IPS-18a (cell line): ENCODE data around the gene NPB.
"Not testable (repeated sequence)": the region's sequence is repeated elsewhere in the genome, so short reads cannot be mapped to it uniquely, and the experiment has no call there.

Experiments used
- H3K27ac ChIP-seq: one replicate; pipeline ENCODE4 v1.5.1; 2013; ENCODE audit warnings: low read length
- H3K27me3 ChIP-seq: one replicate; pipeline ENCODE4 v1.6.1; 2013; ENCODE audit warnings: mild to moderate bottlenecking, low read length; ENCODE audit not compliant: control insufficient read depth, insufficient read depth
- H3K36me3 ChIP-seq: one replicate; pipeline ENCODE4 v1.6.1; 2013; ENCODE audit warnings: low read depth, low read length; ENCODE audit not compliant: control insufficient read depth
- H3K4me1 ChIP-seq: one replicate; pipeline ENCODE4 v1.6.1; 2013; ENCODE audit warnings: low read depth, low read length; ENCODE audit not compliant: control insufficient read depth
- H3K4me3 ChIP-seq: one replicate; pipeline ENCODE4 v1.5.1; 2013; ENCODE audit warnings: low read length
- H3K9ac ChIP-seq: one replicate; pipeline ENCODE4 v1.6.1; 2013; ENCODE audit warnings: mild to moderate bottlenecking, low read length, moderate library complexity
- H3K9me3 ChIP-seq: one replicate; pipeline ENCODE4 v1.6.1; 2013; ENCODE audit warnings: low read depth, low read length; ENCODE audit not compliant: control insufficient read depth

The NPB gene

GRCh38 chr17:81911969-81912368, 9.9 kb downstream of the NPB start:
- Histone ChIP-seq H3K9ac (no peak overlapping the region), H3K4me1 (peaks cover 11% of the 10 kb centered on the region), H3K27me3 (peaks cover 12% of the 10 kb centered on the region), H3K27ac (no peak overlapping the region), H3K9me3 (no peaks in the 10 kb centered on the region), H3K4me3 (peak overlapping the region; percentile 49), H3K36me3 (peaks cover 21% of the 10 kb centered on the region)

DNA sequence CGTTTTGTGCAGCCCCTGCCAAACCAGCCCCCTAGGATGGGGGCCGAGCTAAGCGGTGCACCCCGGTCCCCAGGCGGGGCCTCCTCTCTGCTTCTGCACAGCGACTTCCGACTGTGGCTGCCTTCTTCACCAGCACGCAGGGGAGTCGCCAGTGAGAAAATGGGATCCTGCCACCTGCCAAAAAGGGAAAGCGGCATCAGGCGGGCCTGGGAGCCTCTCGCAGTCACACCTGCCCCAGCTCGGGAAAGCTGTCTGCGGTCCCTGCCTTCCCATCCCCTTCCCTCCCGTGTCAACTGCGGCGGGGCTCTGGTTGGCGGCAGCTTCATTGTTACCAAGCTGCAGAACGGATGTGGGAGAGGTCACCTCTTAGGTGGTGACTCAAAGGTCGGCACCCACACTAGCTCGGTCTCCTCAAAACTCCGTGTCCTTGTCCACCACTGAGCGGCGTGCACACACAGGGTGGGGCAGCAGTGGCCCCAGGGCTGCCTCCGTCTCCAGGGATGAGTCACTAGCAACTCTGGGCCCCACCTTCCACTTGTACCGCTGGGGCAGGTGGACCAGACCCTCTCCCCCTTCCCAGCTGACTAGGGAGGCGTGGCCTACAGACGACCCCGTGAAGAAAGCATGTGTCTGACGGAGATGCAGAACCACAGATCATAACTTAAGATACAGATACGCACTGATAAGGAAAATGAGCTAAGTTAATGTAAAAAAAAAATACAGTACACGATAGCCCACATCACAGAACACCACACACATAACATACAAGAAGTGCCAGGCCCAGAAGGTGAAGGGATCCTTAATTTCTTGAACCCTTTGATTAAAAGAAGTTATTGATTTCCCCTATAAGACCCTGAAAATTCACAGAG, 10.6 kb downstream of the NPB start:
- Histone ChIP-seq H3K4me3 (no peak overlapping the region), H3K9me3 (no peaks in the 10 kb centered on the region), H3K9ac (no peak overlapping the region), H3K4me1 (peaks cover 14% of the 10 kb centered on the region), H3K27me3 (peaks cover 12% of the 10 kb centered on the region), H3K27ac (no peak overlapping the region), H3K36me3 (peaks cover 21% of the 10 kb centered on the region)

GRCh38 chr17:81913394-81914102, 11.5 kb downstream of the NPB start:
- Histone ChIP-seq H3K27ac (no peak overlapping the region), H3K9ac (no peak overlapping the region), H3K27me3 (peaks cover 12% of the 10 kb centered on the region), H3K9me3 (no peaks in the 10 kb centered on the region), H3K4me1 (peaks cover 14% of the 10 kb centered on the region), H3K36me3 (peaks cover 21% of the 10 kb centered on the region), H3K4me3 (no peak overlapping the region)

DNA sequence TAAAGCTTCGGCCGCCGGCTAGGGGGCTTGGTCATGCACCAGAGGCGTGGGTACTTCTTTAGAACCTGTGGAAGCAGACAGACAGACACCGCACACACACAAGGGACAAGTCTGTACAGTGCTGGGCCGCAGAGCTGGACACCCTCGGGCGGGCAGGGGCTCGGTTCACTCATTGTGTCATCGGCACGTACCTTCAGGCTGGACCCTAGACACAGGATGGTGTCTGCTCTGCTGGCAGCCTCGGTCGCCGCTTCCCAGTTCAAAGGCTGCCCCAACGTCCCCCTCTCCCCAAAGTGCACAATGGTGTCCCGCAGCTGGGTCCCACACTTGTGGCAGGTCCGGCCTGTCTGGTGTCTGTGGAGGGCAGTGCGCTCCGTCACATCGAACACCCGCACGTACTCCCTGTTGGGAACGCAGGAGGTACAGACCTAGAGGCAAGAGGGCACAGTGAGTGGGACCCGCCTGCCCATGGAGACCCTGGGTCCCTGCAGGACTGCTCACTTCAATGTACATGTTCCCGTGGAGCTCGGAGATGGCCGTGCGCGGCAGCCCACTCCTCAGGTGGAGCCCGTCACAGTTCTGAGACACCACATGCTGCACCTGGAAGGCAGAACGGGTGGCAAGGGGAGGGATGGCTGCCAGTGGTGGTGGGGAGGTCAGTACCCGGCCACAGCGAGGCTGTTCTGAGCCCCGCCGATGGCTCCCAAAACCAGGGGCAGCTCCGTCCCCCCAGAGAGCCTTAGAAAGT, 12.2 kb downstream of the NPB start:
- H3K27ac ChIP-seq, result no peak overlapping the region
- H3K4me1 ChIP-seq, result peaks cover 14% of the 10 kb centered on the region
- no peaks in the 10 kb centered on the region for H3K9me3 ChIP-seq
- no peak overlapping the region for H3K9ac ChIP-seq
- H3K4me3 ChIP-seq, result no peak overlapping the region
- peaks cover 12% of the 10 kb centered on the region for H3K27me3 ChIP-seq
- H3K36me3 ChIP-seq, result peaks cover 21% of the 10 kb centered on the region

DNA sequence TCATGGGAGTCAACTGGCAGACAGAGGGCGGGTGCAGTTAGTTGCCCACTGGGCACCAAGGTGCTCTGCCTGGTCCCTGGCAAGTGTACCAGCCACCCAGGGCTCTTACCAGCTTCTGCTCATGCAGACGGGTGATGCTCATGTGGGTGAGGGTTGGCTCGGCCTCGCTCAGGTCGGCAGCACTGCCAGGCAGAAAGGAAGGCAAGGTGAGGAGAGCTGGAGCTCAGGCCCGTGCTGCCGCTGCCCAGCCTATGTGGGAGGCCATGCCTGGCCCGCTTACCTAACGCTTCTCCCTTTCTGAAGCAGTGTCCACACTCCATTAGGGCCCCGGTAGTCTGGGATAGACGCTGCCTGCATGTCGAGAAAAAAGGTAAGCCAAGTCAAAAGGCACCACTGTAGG, 13.3 kb downstream of the NPB start:
- H3K9ac ChIP-seq, result no peak overlapping the region
- H3K27me3 ChIP-seq, result peaks cover 4% of the 10 kb centered on the region
- H3K36me3 ChIP-seq, result peaks cover 21% of the 10 kb centered on the region
- H3K27ac ChIP-seq, result no peak overlapping the region
- H3K4me3 ChIP-seq, result no peak overlapping the region
- H3K4me1 ChIP-seq, result peaks cover 8% of the 10 kb centered on the region
- H3K9me3 ChIP-seq, result no peaks in the 10 kb centered on the region

- Histone ChIP-seq H3K27ac (no peak overlapping the region), H3K9ac (no peak overlapping the region), H3K4me1 (peaks cover 6% of the 10 kb centered on the region), H3K9me3 (no peaks in the 10 kb centered on the region), H3K36me3 (peaks cover 26% of the 10 kb centered on the region), H3K4me3 (peak overlapping the region; percentile 72), H3K27me3 (no peaks in the 10 kb centered on the region)
Measured at GRCh38 chr17:81916234-81917001, 14.4 kb downstream of the NPB start.

- H3K9ac ChIP-seq, result peak within 1 kb of the TSS; percentile 30
- H3K4me1 ChIP-seq, result peaks cover 6% of the 10 kb centered on the region
- H3K27ac ChIP-seq, result no peak within 1 kb of the TSS
- H3K4me3 ChIP-seq, result peak within 1 kb of the TSS; percentile 72
- H3K9me3 ChIP-seq, result no peaks in the 10 kb centered on the region
- no peaks in the 10 kb centered on the region for H3K27me3 ChIP-seq
- peaks cover 32% of the 10 kb centered on the region for H3K36me3 ChIP-seq
Measured at GRCh38 chr17:81917565-81918332, 15.7 kb downstream of the NPB start, which contains the start of gene SIRT7. TSS of gene SIRT7 (minus strand) at chr17:81918176. CDS start at chr17:81918131, 45 bp downstream.

GRCh38 chr17:81918333-81918669, 16.3 kb downstream of the NPB start:
- not testable (repeated sequence) for H3K9me3 ChIP-seq, H3K27me3 ChIP-seq, H3K27ac ChIP-seq, H3K9ac ChIP-seq, H3K4me1 ChIP-seq, H3K4me3 ChIP-seq
- H3K36me3 ChIP-seq, result peaks cover 27% of the 10 kb centered on the region

GRCh38 chr17:81918832-81919545, 17.0 kb downstream of the NPB start:
- H3K27ac ChIP-seq, result no peak overlapping the region
- no peak overlapping the region for H3K4me3 ChIP-seq
- no peak overlapping the region for H3K9ac ChIP-seq
- peaks cover 20% of the 10 kb centered on the region for H3K36me3 ChIP-seq
- H3K27me3 ChIP-seq, result no peaks in the 10 kb centered on the region
- no peaks in the 10 kb centered on the region for H3K9me3 ChIP-seq
- H3K4me1 ChIP-seq, result peaks cover 13% of the 10 kb centered on the region
